Epithelial cell of esophagus (primary cell): ENCODE results near the gene MRTFA.

Experiments used
- DNase-seq: peaks from one replicate; pipeline ENCODE4 v3.0.0; 2010; ENCODE audit warnings: low read depth
- H3K4me3 ChIP-seq: 2 replicates; pipeline ENCODE4 v1.5.1; 2011; ENCODE audit warnings: mild to moderate bottlenecking, low read length, control low read depth
- CTCF ChIP-seq: IDR thresholded peaks from 2 replicates; pipeline ENCODE4 v1.5.1; 2011; ENCODE audit warnings: low read depth, mild to moderate bottlenecking, low read length, control low read depth, inconsistent platforms; ENCODE audit not compliant: insufficient read depth; ENCODE audit errors: missing control alignments

MRTFA gene

GRCh38 chr22:40648386-40648785 lies 11.9 kb upstream of the MRTFA start:
- H3K4me3 ChIP-seq = no peak overlapping the region
- no peak for DNase-seq
- no peak for TF ChIP-seq CTCF

GRCh38 chr22:40645579-40646197 lies 9.2 kb upstream of the MRTFA start:
- H3K4me3 ChIP-seq = no peak overlapping the region
- no peak for TF ChIP-seq CTCF
- DNase-seq = no peak

- TF ChIP-seq CTCF = no peak
- no peak for DNase-seq
- H3K4me3 ChIP-seq = no peak overlapping the region
These were observed 5.8 kb upstream of the MRTFA start for GRCh38 chr22:40642316-40642715.

GRCh38 chr22:40641269-40641668 lies 4.8 kb upstream of the MRTFA start:
- no peak for TF ChIP-seq CTCF
- H3K4me3 ChIP-seq = no peak overlapping the region

GRCh38 chr22:40638261-40638660 lies 1.7 kb upstream of the MRTFA start:
- peak; percentile 61 for DNase-seq
- no peak for TF ChIP-seq CTCF
- H3K4me3 ChIP-seq = no peak overlapping the region

More at GRCh38 chr22:40641269-40641668, 4.8 kb upstream of the MRTFA start:
- DNase-seq = peak; percentile 45

GRCh38 chr22:40637183-40638150 lies 948 bp upstream of the MRTFA start:
- DNase-seq = peak; percentile 81
- TF ChIP-seq CTCF = no peak
- peak overlapping the region; percentile 88 for H3K4me3 ChIP-seq
